Calu3 (cell line): ENCODE measurements around the gene MYH14. TPM values are rescaled to one million over a fixed set of nuclear protein-coding genes. Genes with fewer than 3 reads are reported as not detected.

ENCODE experiments used
- BruUV-seq: library from RNA; stranded (reverse); fragments of 400-500 nt; replicated peaks from 2 replicates; lab custom pipeline; 2021; lab: Mats Ljungman, UMichigan
- CTCF ChIA-PET: fragments of 300-600 bp; sonication (Branson Sonifier 250); formaldehyde crosslinking; loops from one replicate; lab custom pipeline; 2022; ENCODE audit warnings: antibody characterized with exemption; lab: Charles Lee
- DNase-seq: peaks from one replicate; pipeline ENCODE4 v3.0.0; 2022
- H3K27ac Mint-ChIP-seq: one replicate; pipeline ENCODE4 v1.8.0; 2022; ENCODE audit warnings: mixed read lengths; ENCODE audit not compliant: unreplicated experiment
- H3K27me3 Mint-ChIP-seq: one replicate; pipeline ENCODE4 v1.8.0; 2022; ENCODE audit warnings: mixed read lengths; ENCODE audit not compliant: unreplicated experiment
- H3K36me3 Mint-ChIP-seq: one replicate; pipeline ENCODE4 v1.8.0; 2022; ENCODE audit warnings: mild to moderate bottlenecking, moderate library complexity, mixed read lengths; ENCODE audit not compliant: insufficient read depth, unreplicated experiment
- H3K4me1 Mint-ChIP-seq: one replicate; pipeline ENCODE4 v1.8.0; 2022; ENCODE audit warnings: mild to moderate bottlenecking, low read depth, mixed read lengths; ENCODE audit not compliant: unreplicated experiment
- H3K4me3 Mint-ChIP-seq: one replicate; pipeline ENCODE4 v1.8.0; 2022; ENCODE audit warnings: mild to moderate bottlenecking, low read depth, moderate library complexity, mixed read lengths; ENCODE audit not compliant: unreplicated experiment
- H3K9me3 Mint-ChIP-seq: one replicate; pipeline ENCODE4 v1.8.0; 2022; ENCODE audit warnings: low read depth, mixed read lengths; ENCODE audit not compliant: unreplicated experiment
- CTCF ChIP-seq: fragments of 200-600 bp; IDR thresholded peaks from one replicate; pipeline ENCODE4 v1.8.0; 2022; ENCODE audit warnings: antibody characterized with exemption; ENCODE audit not compliant: unreplicated experiment
- intact Hi-C: fragments of 100-400 bp; cut with micrococcal nuclease; formaldehyde crosslinking; loops from one replicate; pipeline ENCODE4 v1.10.0; 2022; ENCODE audit not compliant: unreplicated experiment
- total RNA-seq: library from RNA; stranded (reverse); gene quantifications from 2 replicates; pipeline ENCODE4 v1.2.3, GENCODE V29; 2022

Gene MYH14
- total RNA-seq, 1 experiment from 2014 or later, result 255 TPM

DNA sequence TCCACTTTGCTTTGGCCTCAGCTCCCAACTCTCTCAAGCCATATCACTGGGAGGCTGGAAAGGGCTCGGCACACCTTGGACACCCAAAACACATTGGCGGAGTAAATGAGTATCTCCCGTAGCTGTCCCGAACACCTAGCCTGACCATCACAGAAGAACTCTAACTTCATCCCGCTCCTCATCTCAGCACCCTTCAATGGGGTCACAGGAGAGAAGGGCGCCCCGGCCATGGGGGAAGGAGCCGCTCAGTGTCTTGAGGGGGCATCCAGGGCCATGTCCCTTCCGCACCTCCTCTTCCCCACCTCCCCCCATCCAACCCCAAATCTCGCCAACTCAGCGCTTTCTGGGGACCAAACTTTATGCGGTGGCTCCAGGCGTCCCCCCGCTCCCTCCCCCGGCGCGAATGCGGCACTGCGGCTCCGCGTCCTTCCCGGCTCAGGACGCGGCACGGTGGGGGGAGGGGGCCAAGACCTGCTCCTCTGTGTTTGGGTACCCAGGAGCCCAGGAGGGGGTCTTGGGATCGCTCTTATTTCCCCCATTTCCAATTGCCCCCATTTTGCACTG lies 122.8 kb downstream of the MYH14 start:
- H3K4me3 Mint-ChIP-seq, result peak overlapping the region; percentile 42
- CTCF ChIA-PET, result interaction anchor here (0.5 to 0.7 kb wide), 2 partner anchors 124 to 408 kb away, joined by 3 to 4 read pairs; no protein-coding TSS in a partner anchor
- peaks cover 33% of the 10 kb centered on the region for H3K4me1 Mint-ChIP-seq
- intact Hi-C loops, result no loop called here
- peaks cover 47% of the 10 kb centered on the region for H3K27me3 Mint-ChIP-seq
- H3K27ac Mint-ChIP-seq, result no peak overlapping the region
- DNase-seq, result no peak
- peaks cover 42% of the 10 kb centered on the region for H3K36me3 Mint-ChIP-seq
- no peak for TF ChIP-seq CTCF
- peaks cover 5% of the 10 kb centered on the region for H3K9me3 Mint-ChIP-seq
- no TSS peak for BruUV-seq

- DNase-seq, result no peak
- Mint-ChIP-seq H3K27me3 (peaks cover 55% of the 10 kb centered on the region), H3K4me3 (peak overlapping the region; percentile 42), H3K36me3 (peaks cover 42% of the 10 kb centered on the region), H3K9me3 (peaks cover 5% of the 10 kb centered on the region), H3K4me1 (peaks cover 41% of the 10 kb centered on the region), H3K27ac (peak overlapping the region; percentile 11)
- intact Hi-C loops, result no loop called here
- no TSS peak for BruUV-seq
- CTCF ChIA-PET, result no interaction called here
- TF ChIP-seq CTCF, result no peak
These were observed 123.6 kb downstream of the MYH14 start for GRCh38 chr19:50327013-50327412.

- intact Hi-C loops, result no loop called here
- peaks cover 47% of the 10 kb centered on the region for H3K4me1 Mint-ChIP-seq
These were observed 124.2 kb downstream of the MYH14 start for GRCh38 chr19:50327461-50328223.

More at GRCh38 chr19:50327461-50328223, 124.2 kb downstream of the MYH14 start:
- BruUV-seq, result TSS peak; percentile 40
- peak overlapping the region; percentile 42 for H3K4me3 Mint-ChIP-seq
- CTCF ChIA-PET, result interaction anchor here (0.6 to 1.2 kb wide), 4 partner anchors 30 to 163 kb away, joined by 3 to 4 read pairs (median 4); no protein-coding TSS in a partner anchor
- H3K36me3 Mint-ChIP-seq, result peaks cover 48% of the 10 kb centered on the region
- TF ChIP-seq CTCF, result no peak
- H3K27ac Mint-ChIP-seq, result peak overlapping the region; percentile 11
- peaks cover 62% of the 10 kb centered on the region for H3K27me3 Mint-ChIP-seq
- peaks cover 5% of the 10 kb centered on the region for H3K9me3 Mint-ChIP-seq
- DNase-seq, result no peak
